ENCODE data around the gene C5. TPM values are rescaled to one million over a fixed set of nuclear protein-coding genes. Genes with fewer than 3 reads are reported as not detected.

Gene C5
- total RNA-seq, 1 donor from 2014 or later = 5.5 TPM

DNA sequence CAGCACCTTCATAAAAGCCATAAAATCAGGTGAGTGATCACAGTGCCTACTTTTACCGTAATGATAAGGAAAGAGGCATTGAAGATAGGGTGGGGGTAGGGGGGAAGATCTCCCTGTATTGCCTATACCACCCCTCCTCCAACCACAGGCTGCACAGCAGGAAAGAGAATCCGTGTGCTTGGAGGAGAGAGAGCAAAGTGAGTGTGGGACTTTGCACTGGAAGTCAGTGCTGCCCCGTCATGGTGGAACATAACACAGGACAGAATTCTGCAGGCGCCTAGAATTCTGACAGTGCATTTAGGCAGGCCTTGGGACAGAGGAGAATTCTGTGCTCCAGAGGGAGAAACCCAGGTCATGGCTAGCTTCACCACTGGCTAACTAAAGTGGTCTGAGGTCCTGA lies 3.5 kb upstream of the C5 start:
- Histone ChIP-seq H2AFZ (replicated peaks) (no peak overlapping the region), H3K9ac (no peak overlapping the region), H3K36me3 (no peaks in the 10 kb centered on the region), H3F3A (ENCODE audit: low read depth) (peaks cover 10% of the 10 kb centered on the region), H3K9me3 (ENCODE audit: low read depth) (no peaks in the 10 kb centered on the region), H3K79me2 (ENCODE audit: low read depth) (no peaks in the 10 kb centered on the region), H3K4me2 (peak overlapping the region; percentile 7), H3K27ac (peak overlapping the region; percentile 50), H3K27me3 (no peaks in the 10 kb centered on the region), H4K20me1 (ENCODE audit: low read depth) (no peaks in the 10 kb centered on the region), H3K4me1 (peaks cover 13% of the 10 kb centered on the region), H3K4me3 (no peak overlapping the region)
- Mint-ChIP-seq H3K27ac (peak overlapping the region; percentile 81), H3K9me3 (peaks cover 5% of the 10 kb centered on the region), H3K4me3 (no peak overlapping the region), H3K4me1 (peaks cover 2% of the 10 kb centered on the region), H3K27me3 (ENCODE audit: insufficient read depth, low read depth) (peaks cover 3% of the 10 kb centered on the region), H3K36me3 (peaks cover 12% of the 10 kb centered on the region)
- DNase-seq (ENCODE audit: low spot score) = no peak
- TF ChIP-seq EZH2 (IDR thresholded peaks at IDR 0.05) (no peak), EZH2phosphoT487 (IDR thresholded peaks at IDR 0.05) (no peak)
- TF ChIP-seq, protein P1, sequence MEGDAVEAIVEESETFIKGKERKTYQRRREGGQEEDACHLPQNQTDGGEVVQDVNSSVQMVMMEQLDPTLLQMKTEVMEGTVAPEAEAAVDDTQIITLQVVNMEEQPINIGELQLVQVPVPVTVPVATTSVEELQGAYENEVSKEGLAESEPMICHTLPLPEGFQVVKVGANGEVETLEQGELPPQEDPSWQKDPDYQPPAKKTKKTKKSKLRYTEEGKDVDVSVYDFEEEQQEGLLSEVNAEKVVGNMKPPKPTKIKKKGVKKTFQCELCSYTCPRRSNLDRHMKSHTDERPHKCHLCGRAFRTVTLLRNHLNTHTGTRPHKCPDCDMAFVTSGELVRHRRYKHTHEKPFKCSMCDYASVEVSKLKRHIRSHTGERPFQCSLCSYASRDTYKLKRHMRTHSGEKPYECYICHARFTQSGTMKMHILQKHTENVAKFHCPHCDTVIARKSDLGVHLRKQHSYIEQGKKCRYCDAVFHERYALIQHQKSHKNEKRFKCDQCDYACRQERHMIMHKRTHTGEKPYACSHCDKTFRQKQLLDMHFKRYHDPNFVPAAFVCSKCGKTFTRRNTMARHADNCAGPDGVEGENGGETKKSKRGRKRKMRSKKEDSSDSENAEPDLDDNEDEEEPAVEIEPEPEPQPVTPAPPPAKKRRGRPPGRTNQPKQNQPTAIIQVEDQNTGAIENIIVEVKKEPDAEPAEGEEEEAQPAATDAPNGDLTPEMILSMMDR (IDR thresholded peaks at IDR 0.05) = no peak

DNA sequence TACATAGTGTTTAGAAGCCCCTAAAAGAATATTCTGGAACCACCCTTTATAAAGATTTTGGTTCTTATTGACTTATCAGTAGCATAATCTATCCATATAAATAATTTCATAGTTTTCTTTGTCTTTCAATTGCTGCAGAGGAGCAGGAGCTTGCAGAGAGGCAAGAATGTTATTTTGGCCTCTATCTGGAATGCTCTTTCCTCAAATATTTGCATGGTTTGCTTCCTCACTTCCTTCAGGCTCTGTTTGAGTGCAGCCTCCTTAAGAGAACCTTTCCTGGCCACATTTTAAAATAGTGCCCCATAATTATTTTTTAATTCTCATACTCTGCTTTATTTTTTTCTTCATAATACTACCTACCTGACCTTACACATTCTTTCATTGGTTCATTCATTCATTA lies 1.5 kb downstream of the C5 start:
- Mint-ChIP-seq H3K27ac (no peak overlapping the region), H3K9me3 (no peaks in the 10 kb centered on the region), H3K4me1 (peaks cover 2% of the 10 kb centered on the region), H3K36me3 (peaks cover 2% of the 10 kb centered on the region), H3K27me3 (ENCODE audit: insufficient read depth, low read depth) (no peaks in the 10 kb centered on the region), H3K4me3 (no peak overlapping the region)
- no peaks in the 10 kb centered on the region for H3K9me3 ChIP-seq (ENCODE audit: low read depth)
- H3F3A ChIP-seq (ENCODE audit: low read depth) = peaks cover 13% of the 10 kb centered on the region
- H3K4me1 ChIP-seq = peaks cover 10% of the 10 kb centered on the region
- no peaks in the 10 kb centered on the region for H3K79me2 ChIP-seq (ENCODE audit: low read depth)
- no peaks in the 10 kb centered on the region for H3K36me3 ChIP-seq
- H4K20me1 ChIP-seq (ENCODE audit: low read depth) = no peaks in the 10 kb centered on the region
- H3K27ac ChIP-seq = no peak overlapping the region
- no peak for TF ChIP-seq EZH2 (IDR thresholded peaks at IDR 0.05)
- TF ChIP-seq, protein P1 (IDR thresholded peaks at IDR 0.05) = no peak
- TF ChIP-seq EZH2phosphoT487 (IDR thresholded peaks at IDR 0.05) = no peak
- H3K4me2 ChIP-seq = no peak overlapping the region
- H2AFZ ChIP-seq (replicated peaks) = no peak overlapping the region
- H3K27me3 ChIP-seq = no peaks in the 10 kb centered on the region
- no peak for DNase-seq (ENCODE audit: low spot score)
- no peak overlapping the region for H3K9ac ChIP-seq
- no peak overlapping the region for H3K4me3 ChIP-seq

DNA sequence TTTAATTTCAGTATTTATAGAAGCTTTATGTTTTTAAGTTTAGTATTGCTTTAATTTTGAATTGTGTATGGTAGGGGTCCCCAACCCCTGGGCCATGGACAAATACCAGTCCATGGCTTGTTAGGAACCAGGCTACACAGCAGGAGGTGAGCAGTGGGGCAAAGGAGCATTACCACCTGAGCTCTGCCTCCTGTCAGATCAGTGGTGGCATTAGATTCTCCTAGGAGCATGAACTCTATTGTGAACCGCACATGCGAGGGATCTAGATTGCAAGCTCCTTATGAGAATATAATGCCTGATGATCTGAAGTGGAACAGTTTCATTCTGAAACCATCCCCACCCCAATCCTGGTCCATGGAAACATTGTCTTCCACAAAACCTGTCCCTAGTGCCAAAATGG lies 1.9 kb downstream of the C5 start:
- no peak overlapping the region for H3K4me3 Mint-ChIP-seq
- H3K4me1 Mint-ChIP-seq = peaks cover under 1% of the 10 kb centered on the region
- H3K27me3 ChIP-seq = no peaks in the 10 kb centered on the region
- H3K27me3 Mint-ChIP-seq (ENCODE audit: insufficient read depth, low read depth) = no peaks in the 10 kb centered on the region
- H2AFZ ChIP-seq (replicated peaks) = no peak overlapping the region
- no peaks in the 10 kb centered on the region for H3K9me3 Mint-ChIP-seq
- no peak for DNase-seq (ENCODE audit: low spot score)
- H3K36me3 Mint-ChIP-seq = peaks cover 4% of the 10 kb centered on the region
- H3K4me2 ChIP-seq = no peak overlapping the region
- H3K4me3 ChIP-seq = no peak overlapping the region
- TF ChIP-seq EZH2phosphoT487 (IDR thresholded peaks at IDR 0.05) (no peak), EZH2 (IDR thresholded peaks at IDR 0.05) (no peak)
- TF ChIP-seq, protein P1 (IDR thresholded peaks at IDR 0.05) = no peak
- H3F3A ChIP-seq (ENCODE audit: low read depth) = peaks cover 10% of the 10 kb centered on the region
- H4K20me1 ChIP-seq (ENCODE audit: low read depth) = no peaks in the 10 kb centered on the region
- H3K9me3 ChIP-seq (ENCODE audit: low read depth) = no peaks in the 10 kb centered on the region
- H3K27ac ChIP-seq = no peak overlapping the region
- no peak overlapping the region for H3K9ac ChIP-seq
- H3K27ac Mint-ChIP-seq = no peak overlapping the region
- no peaks in the 10 kb centered on the region for H3K79me2 ChIP-seq (ENCODE audit: low read depth)
- no peaks in the 10 kb centered on the region for H3K36me3 ChIP-seq
- H3K4me1 ChIP-seq = peaks cover 6% of the 10 kb centered on the region
